ENCODE measurements around the gene PPA2.
"Not testable (repeated sequence)": the region's sequence is repeated elsewhere in the genome, so short reads cannot be mapped to it uniquely, and the experiment has no call there.

The PPA2 gene

DNA sequence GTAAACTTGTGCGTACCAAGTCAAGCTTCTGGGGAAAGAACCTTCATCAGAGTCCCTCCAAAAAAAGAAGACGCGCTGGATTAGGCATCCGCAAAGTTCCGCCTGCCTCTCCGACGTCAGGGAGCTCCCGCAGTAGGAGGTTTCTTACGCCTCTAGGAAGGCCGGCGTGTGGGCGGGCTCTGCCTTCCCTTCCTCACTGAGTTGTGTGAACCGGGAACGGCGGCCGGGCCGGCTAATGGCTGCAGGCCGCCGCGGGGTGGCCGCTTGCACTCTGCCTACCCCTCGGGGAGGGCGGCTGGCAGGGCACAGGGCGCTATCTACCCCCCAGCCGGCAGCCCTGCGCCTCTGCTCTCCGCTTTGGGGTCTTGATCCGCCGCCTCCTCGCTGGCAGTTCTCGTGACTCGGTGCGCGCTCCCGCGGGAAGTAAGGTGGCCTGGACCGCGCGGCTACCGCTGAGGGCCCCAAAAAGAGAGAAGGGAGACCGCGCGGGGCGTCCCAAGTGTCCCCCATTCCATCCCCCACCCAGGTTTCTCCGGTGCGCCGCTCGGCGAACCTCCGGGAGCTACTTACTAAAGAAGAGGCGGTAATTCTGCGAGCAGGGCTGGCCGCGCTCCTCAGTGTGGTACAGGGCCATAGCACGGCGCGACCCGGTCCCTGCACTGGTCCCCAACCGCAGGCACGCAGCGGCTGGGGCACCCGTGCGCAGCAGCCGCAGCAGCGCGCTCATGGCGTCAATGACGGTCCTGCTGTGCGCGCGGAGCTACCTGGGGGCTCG is at the start of gene PPA2:
PPA2 (minus strand) TSS at position 739 of the 775 bp plus-strand sequence; CDS start at position 727, 12 bp downstream.
- peak; percentile 43 to 73 for DNase-seq (ENCODE audit: low read depth in 1 of 2, low spot score in 1 of 2)

DNA sequence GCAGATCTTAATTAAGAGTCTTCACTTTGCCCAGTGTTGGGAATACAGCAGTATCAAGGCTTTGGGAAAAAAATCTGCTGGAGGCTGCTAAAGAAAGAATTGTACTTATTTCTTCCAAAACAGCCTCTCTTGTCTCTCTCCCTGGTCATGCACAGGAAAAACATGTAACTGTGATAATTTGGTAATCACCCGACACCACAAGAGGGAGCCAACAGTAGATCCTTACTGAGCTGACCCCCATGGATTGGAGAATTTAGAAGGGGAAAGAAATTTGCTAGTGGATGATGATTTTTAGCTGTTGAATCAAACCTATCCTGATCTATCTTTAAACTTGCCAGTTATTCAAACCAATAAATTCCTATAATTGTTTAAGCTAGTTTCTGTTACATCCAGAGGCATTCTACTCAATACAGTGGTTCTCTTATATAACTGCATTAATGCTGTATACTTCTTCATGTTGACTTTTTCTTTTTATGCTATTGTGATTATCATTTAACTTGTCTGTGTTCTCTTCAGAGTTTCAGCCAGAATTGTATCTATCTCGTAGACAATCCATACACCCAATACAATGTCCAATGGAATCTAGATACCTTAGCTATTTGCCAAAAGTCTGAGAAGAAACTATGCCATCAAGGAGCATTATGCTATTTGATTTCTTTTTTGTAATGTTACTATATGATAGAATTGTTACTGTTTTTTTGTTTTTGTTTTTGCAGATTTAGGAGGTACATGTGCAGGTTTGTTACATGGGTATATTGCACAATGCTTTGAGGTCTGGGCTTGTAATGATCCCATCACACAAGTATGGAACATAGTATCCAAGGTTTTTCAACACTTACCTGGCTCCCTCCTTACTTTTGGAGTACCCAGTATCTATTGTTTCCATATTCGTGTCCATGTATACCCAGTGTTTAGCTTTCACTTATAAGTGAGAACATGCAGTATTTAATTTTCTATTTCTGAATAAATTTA is 47.2 kb upstream of the PPA2 start:
- no peak for DNase-seq (ENCODE audit: low read depth in 1 of 2, low spot score in 1 of 2)

GRCh38 chr4:105510245-105510644 is 36.4 kb upstream of the PPA2 start:
- no peak for DNase-seq (ENCODE audit: low read depth in 1 of 2, low spot score in 1 of 2)

- DNase-seq (ENCODE audit: low read depth in 1 of 2, low spot score in 1 of 2): no peak
Measured at GRCh38 chr4:105509714-105510113, 35.9 kb upstream of the PPA2 start.

DNA sequence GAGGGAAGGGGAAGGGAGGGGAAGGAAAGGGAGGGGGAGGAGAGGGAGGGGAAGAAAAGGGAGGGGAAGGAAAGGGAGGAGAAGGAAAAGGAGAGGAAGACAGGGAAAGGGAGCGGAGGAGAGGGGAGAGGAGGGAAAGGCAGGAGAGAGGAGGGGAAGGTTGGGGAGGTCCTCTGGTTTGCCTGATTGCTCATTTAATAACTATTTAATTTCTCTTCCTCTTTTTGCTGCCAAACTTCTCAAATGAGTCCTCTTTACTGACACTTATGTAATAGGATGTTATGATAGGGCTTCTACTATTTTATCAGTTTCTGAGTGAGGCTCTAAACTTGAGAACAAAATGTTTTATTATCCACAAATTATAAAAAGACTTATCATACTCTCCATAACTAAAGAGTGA is 35.4 kb upstream of the PPA2 start:
- no peak for DNase-seq (ENCODE audit: low read depth in 1 of 2, low spot score in 1 of 2)

DNA sequence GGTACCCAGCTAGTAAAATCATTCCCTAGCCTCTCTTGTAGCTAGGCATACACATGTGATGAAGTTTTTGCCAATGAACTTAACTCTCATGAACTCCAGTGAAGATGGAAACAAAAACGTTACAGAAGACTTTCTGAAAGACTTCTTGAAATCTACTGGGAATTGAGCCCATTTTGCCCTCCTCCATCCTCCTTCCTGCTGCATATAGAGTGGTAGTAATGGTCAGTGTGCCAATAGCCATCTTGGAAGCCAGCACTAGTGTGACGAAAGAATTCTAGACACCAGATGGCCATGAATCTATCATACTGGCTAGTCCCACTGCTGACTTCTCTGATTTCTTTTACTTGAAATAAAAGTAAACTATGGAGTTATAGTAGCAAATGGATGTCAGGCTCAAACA is 30.9 kb upstream of the PPA2 start:
- DNase-seq (ENCODE audit: low read depth in 1 of 2, low spot score in 1 of 2): no peak

DNA sequence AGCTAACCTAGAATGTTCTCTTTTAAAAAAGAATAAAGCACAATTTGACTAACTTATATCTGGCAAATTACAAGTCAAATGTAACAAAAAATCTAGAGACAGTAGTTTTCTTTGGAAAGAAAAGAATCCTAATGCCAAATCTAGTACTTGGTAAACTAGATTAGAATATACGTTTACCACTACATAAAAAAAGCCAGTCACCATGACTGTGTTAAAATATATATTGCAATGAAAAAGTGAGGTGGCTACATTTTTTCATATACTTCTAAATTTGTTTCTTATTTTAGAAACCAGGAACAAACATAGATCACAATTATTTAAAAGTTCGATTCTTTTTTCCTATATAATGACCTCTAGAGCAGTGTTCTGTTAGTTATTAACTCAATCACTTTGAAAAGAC is 29.6 kb upstream of the PPA2 start:
- no peak for DNase-seq (ENCODE audit: low read depth in 1 of 2, low spot score in 1 of 2)

DNA sequence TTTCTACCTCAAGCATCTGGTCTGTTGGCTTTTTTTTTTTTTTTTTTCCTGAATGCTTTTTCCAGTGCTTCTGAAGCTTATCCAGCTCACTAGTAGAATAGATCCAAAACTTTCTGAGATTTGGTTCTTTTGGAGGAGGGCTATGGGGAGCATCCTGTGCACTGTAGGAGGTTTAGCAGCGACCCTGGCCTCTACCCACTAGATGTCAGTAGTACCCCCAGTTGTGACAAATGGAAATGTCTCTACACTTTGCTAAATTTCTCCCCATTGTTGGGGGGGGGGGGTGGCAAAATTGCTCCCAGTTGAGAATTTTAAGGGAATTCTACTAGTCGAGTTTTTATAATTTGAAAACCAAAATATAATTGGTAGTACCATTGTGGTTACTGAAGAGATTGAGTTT is 23.0 kb upstream of the PPA2 start:
- DNase-seq (ENCODE audit: low read depth in 1 of 2, low spot score in 1 of 2): no peak

- no peak for DNase-seq (ENCODE audit: low read depth in 1 of 2, low spot score in 1 of 2)
Measured at GRCh38 chr4:105495667-105496066, 21.8 kb upstream of the PPA2 start.

- no peak for DNase-seq (ENCODE audit: low read depth in 1 of 2, low spot score in 1 of 2)
Measured at GRCh38 chr4:105490523-105490922, 16.7 kb upstream of the PPA2 start.

DNA sequence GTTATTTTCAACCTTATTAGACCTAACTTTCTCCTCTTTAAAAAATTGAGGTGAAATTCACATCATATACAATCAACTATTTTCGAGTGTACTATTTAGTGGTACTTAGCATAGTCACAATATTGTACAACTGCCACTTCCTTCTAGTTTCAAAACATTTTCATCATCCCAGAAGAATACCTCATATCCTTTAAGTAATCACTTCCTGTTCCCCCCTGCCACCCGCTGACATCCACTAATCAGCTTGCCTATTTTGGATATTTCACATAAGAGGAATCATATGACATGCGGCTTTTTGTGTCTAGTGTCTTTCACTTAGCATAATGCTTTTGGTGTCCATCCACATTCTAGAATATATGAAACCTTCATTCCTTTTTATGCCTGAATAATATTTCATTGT is 10.0 kb upstream of the PPA2 start:
- DNase-seq (ENCODE audit: low read depth in 1 of 2, low spot score in 1 of 2): no peak

GRCh38 chr4:105474099-105474518 is 247 bp upstream of the PPA2 start:
- peak in 1 of 2 donors; percentile 56 for DNase-seq (ENCODE audit: low read depth in 1 of 2, low spot score in 1 of 2)

DNA sequence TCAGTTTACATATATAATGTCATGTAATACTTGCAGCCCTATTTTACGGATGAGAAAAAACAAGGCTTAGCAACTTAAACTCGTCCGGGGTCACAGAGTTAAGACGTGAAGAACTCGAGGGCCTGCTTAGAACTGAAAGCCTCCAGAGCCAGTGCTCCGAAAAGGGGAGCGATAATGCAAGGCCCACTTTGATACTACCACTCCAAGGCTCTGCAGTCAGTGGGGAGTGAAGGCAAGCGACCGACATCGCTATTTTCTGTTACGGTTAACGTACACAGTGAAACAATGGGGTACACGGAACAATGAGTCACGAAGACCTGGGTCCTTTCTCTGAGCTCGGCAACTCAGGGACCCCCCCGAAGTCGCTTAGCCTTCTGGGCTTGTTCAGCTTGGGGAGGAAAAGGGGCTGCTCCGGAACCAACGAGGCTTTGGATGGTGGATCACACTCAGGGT is 965 bp downstream of the PPA2 start:
- DNase-seq (ENCODE audit: low read depth in 1 of 2, low spot score in 1 of 2): no peak

GRCh38 chr4:105471566-105472176 is 2.2 kb downstream of the PPA2 start:
- DNase-seq (ENCODE audit: low read depth in 1 of 2, low spot score in 1 of 2): peak; percentile 33 to 47

GRCh38 chr4:105470766-105471165 is 3.1 kb downstream of the PPA2 start:
- no peak for DNase-seq (ENCODE audit: low read depth in 1 of 2, low spot score in 1 of 2)

DNA sequence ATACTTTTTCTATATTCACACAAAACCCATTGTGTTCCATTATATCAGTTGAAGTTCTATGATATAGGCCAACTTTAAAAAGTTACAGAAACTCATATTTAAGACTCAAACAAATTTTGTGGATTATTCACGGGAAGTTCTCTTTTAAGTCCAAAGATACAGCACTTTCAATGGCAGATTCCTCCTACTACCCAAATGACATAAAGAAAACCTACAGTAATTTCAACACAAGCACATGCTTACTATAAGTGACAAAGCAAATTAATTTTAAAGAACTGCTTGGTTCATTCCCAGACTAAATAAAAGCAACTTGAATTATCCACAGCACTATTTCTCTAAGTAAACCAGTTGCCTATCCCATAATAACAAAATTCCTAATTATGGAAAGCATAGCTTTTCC is 4.1 kb downstream of the PPA2 start:
- no peak for DNase-seq (ENCODE audit: low read depth in 1 of 2, low spot score in 1 of 2)

GRCh38 chr4:105466580-105466979 is 7.3 kb downstream of the PPA2 start:
- no peak for DNase-seq (ENCODE audit: low read depth in 1 of 2, low spot score in 1 of 2)

DNA sequence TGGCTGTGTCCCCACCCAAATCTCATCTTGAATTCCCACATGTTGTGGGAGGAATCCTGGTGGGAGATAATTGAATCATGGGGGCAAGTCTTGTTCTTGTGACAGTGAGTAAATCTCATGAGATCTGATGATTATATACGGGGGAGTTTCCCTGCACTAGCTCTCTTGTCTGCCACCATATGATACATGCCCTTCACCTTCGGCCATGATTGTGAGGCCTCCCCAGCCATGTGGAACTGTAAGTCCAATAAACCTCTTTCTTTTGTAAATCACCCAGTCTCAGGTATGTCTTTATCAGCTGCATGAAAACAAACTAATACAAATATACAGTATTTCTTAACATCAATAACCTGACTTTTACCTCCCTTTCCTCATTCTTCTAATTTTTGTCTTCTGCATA is 9.3 kb downstream of the PPA2 start:
- DNase-seq (ENCODE audit: low read depth in 1 of 2, low spot score in 1 of 2): not testable (repeated sequence)

GRCh38 chr4:105462576-105462975 is 11.3 kb downstream of the PPA2 start:
- no peak for DNase-seq (ENCODE audit: low read depth in 1 of 2, low spot score in 1 of 2)

- no peak for DNase-seq (ENCODE audit: low read depth in 1 of 2, low spot score in 1 of 2)
Measured at GRCh38 chr4:105461621-105462382, 12.1 kb downstream of the PPA2 start.

- DNase-seq (ENCODE audit: low read depth in 1 of 2, low spot score in 1 of 2): no peak
Measured at GRCh38 chr4:105461221-105461620, 12.6 kb downstream of the PPA2 start.
